Measurements from ENCODE around the gene VPS4B. TPM values are rescaled to one million over a fixed set of nuclear protein-coding genes. Genes with fewer than 3 reads are reported as not detected.

Gene VPS4B
- total and polyA plus RNA-seq, 2 donors (not counting 3 experiments of a cell fraction or from before 2014, with no cell fraction given), result 10.5 to 54.7 TPM

- H4K20me1 ChIP-seq (replicated peaks; ENCODE audit: control insufficient read depth, extremely low read depth, insufficient read depth, low read length), result no peaks in the 10 kb centered on the region
- intact Hi-C loops (cut with micrococcal nuclease), result no loop called here
- dilution Hi-C loops (cut with MboI; ENCODE audit: extremely low pct_ligation_motif_present, low sequenced_read_pairs), result no loop called here
- peaks cover 6% of the 10 kb centered on the region for H3K79me2 ChIP-seq (ENCODE audit: control insufficient read depth, insufficient read depth, low read length)
- FAIRE-seq (no peak), DNase-seq (ENCODE audit: low read depth, low spot score) (no peak)
- H3K9me1 ChIP-seq (replicated peaks; ENCODE audit: control insufficient read depth, extremely low read depth, insufficient read depth, low read length), result no peaks in the 10 kb centered on the region
- no peak overlapping the region for H3K9ac ChIP-seq (replicated peaks; ENCODE audit: extremely low read depth, insufficient read depth, low read length)
- BruUV-seq (replicated peaks), result no TSS peak
- ChIA-PET POLR2A (no interaction called here), CTCF (no interaction called here)
- no peaks in the 10 kb centered on the region for H3K9me3 ChIP-seq (replicated peaks; ENCODE audit: control insufficient read depth, insufficient read depth, low read length)
- no peaks in the 10 kb centered on the region for H3K4me1 ChIP-seq (ENCODE audit: control insufficient read depth, extremely low read depth, insufficient read depth, low read length)
- no peaks in the 10 kb centered on the region for H3K27me3 ChIP-seq (ENCODE audit: control insufficient read depth in 2 of 2, insufficient read depth in 2 of 2, low read length in 2 of 2)
- H3K36me3 ChIP-seq (ENCODE audit: control insufficient read depth in 2 of 2, extremely low read depth in 1 of 2, insufficient read depth in 2 of 2, low read length in 2 of 2), result peaks cover 5 to 24% of the 10 kb centered on the region in 2 experiments
- H3K4me2 ChIP-seq (ENCODE audit: insufficient read depth, low read length), result no peak overlapping the region
- no peak overlapping the region for H2AFZ ChIP-seq (ENCODE audit: low read depth, low read length)
- no peak overlapping the region for H3K4me3 ChIP-seq (replicated peaks in 1 of 3; ENCODE audit: insufficient read depth in 1 of 3, low read depth in 1 of 3, low read length in 3 of 3)
- TF ChIP-seq JUN (IDR thresholded peaks at IDR 0.05; ENCODE audit: borderline replicate concordance, insufficient read depth, insufficient read length, low read depth) (no peak), POLR2AphosphoS5 (IDR thresholded peaks at IDR 0.05; ENCODE audit: insufficient read depth, low read depth, low read length) (no peak), FOS (IDR thresholded peaks at IDR 0.05; ENCODE audit: borderline replicate concordance, insufficient read depth, low read length) (no peak), GATA2 (IDR thresholded peaks at IDR 0.05; ENCODE audit: insufficient read depth, insufficient read length, low read depth, low read length) (no peak)
- no peak overlapping the region for H3K27ac ChIP-seq (ENCODE audit: insufficient read depth, low read depth, low read length)
Observed at GRCh38 chr18:63402246-63403162, 19.8 kb downstream of the VPS4B start.

- Histone ChIP-seq H3K9me3 (replicated peaks; ENCODE audit: control insufficient read depth, insufficient read depth, low read length) (no peaks in the 10 kb centered on the region), H3K9ac (replicated peaks; ENCODE audit: extremely low read depth, insufficient read depth, low read length) (no peak overlapping the region), H4K20me1 (replicated peaks; ENCODE audit: control insufficient read depth, extremely low read depth, insufficient read depth, low read length) (no peaks in the 10 kb centered on the region), H3K36me3 (ENCODE audit: control insufficient read depth in 2 of 2, extremely low read depth in 1 of 2, insufficient read depth in 2 of 2, low read length in 2 of 2) (peaks cover 2 to 28% of the 10 kb centered on the region in 2 experiments), H3K4me3 (replicated peaks in 1 of 3; ENCODE audit: insufficient read depth in 1 of 3, low read depth in 1 of 3, low read length in 3 of 3) (no peak overlapping the region), H3K9me1 (replicated peaks; ENCODE audit: control insufficient read depth, extremely low read depth, insufficient read depth, low read length) (no peaks in the 10 kb centered on the region), H2AFZ (ENCODE audit: low read depth, low read length) (no peak overlapping the region), H3K27me3 (ENCODE audit: control insufficient read depth in 2 of 2, insufficient read depth in 2 of 2, low read length in 2 of 2) (no peaks in the 10 kb centered on the region), H3K4me1 (ENCODE audit: control insufficient read depth, extremely low read depth, insufficient read depth, low read length) (no peaks in the 10 kb centered on the region), H3K27ac (ENCODE audit: insufficient read depth, low read depth, low read length) (no peak overlapping the region), H3K4me2 (ENCODE audit: insufficient read depth, low read length) (no peak overlapping the region), H3K79me2 (ENCODE audit: control insufficient read depth, insufficient read depth, low read length) (no peaks in the 10 kb centered on the region)
- DNase-seq (ENCODE audit: low read depth, low spot score) (no peak), FAIRE-seq (no peak)
- intact Hi-C loops (cut with micrococcal nuclease) (no loop called here), dilution Hi-C loops (cut with MboI; ENCODE audit: extremely low pct_ligation_motif_present, low sequenced_read_pairs) (no loop called here)
- BruUV-seq (replicated peaks), result no TSS peak
- TF ChIP-seq POLR2A (IDR thresholded peaks at IDR 0.05; ENCODE audit: low read depth, low read length), result no peak
- TF ChIP-seq POLR2AphosphoS5 (IDR thresholded peaks at IDR 0.05; ENCODE audit: insufficient read depth, low read depth, low read length), result no peak
- TF ChIP-seq FOS (IDR thresholded peaks at IDR 0.05; ENCODE audit: borderline replicate concordance, insufficient read depth, low read length), result no peak
- no peak for TF ChIP-seq CTCF (IDR thresholded peaks at IDR 0.05; ENCODE audit: extremely low read depth in 1 of 2, insufficient read depth in 1 of 2, low read depth in 1 of 2, low read length in 2 of 2)
- no peak for TF ChIP-seq MYC (IDR thresholded peaks at IDR 0.05; ENCODE audit: low read depth, low read length)
- TF ChIP-seq JUN (IDR thresholded peaks at IDR 0.05; ENCODE audit: borderline replicate concordance, insufficient read depth, insufficient read length, low read depth), result no peak
- TF ChIP-seq MAX (IDR thresholded peaks at IDR 0.05; ENCODE audit: insufficient read depth, insufficient read length), result no peak
- no peak for TF ChIP-seq GATA2 (IDR thresholded peaks at IDR 0.05; ENCODE audit: insufficient read depth, insufficient read length, low read depth, low read length)
- no peak for TF ChIP-seq EZH2 (IDR thresholded peaks at IDR 0.05; ENCODE audit: borderline replicate concordance, low read depth, low read length, severe bottlenecking)
- POLR2A ChIA-PET, result no interaction called here
- CTCF ChIA-PET, result no interaction called here
Observed at GRCh38 chr18:63399300-63399699, 23.0 kb downstream of the VPS4B start.
